Testis (tissue), 3 donors: ENCODE data around the gene ATP5F1E. TPM values are rescaled to one million over a fixed set of nuclear protein-coding genes. Genes with fewer than 3 reads are reported as not detected.

Experiments
- DNase-seq: peaks from one replicate; pipeline ENCODE4 v3.0.0-alpha.2; 2019
- H3K27ac ChIP-seq, 2 donors: fragments of 200-600 bp; sonication (generic); one replicate each; pipeline ENCODE4 v1.5.1; 2019
- H3K27me3 ChIP-seq: fragments of 200-600 bp; sonication (generic); one replicate; pipeline ENCODE4 v1.5.1; 2019
- H3K36me3 ChIP-seq: fragments of 200-600 bp; sonication (generic); one replicate; pipeline ENCODE4 v1.5.1; 2017; ENCODE audit warnings: low read depth; ENCODE audit errors: missing control alignments
- H3K4me1 ChIP-seq: fragments of 200-600 bp; sonication (generic); one replicate; pipeline ENCODE4 v1.5.1; 2019
- H3K4me3 ChIP-seq, 2 donors: fragments of 200-600 bp; sonication (generic); one replicate each; pipeline ENCODE4 v1.5.1; 2017 to 2019
- H3K9me3 ChIP-seq: fragments of 200-600 bp; sonication (generic); one replicate; pipeline ENCODE4 v1.5.1; 2017
- CTCF ChIP-seq, 3 experiments: fragments of 450-650 bp in 2 of 3; fragments of 200-600 bp in 1 of 3; sonication (generic) in 1 of 3; IDR thresholded peaks; one replicate each; pipeline ENCODE4 v1.5.1; 2016 to 2019; ENCODE audit warnings: antibody characterized with exemption in 3 of 3, mild to moderate bottlenecking in 2 of 3, moderate library complexity in 1 of 3
- POLR2A ChIP-seq: fragments of 450-650 bp; IDR thresholded peaks from one replicate; pipeline ENCODE4 v1.6.1; 2017; ENCODE audit warnings: antibody characterized with exemption, mild to moderate bottlenecking, moderate library complexity
- WGBS, 2 donors: methylation state at CpG; one replicate each; pipeline ENCODE4 v1.1.5; 2018; 5-methylcytosine and 5-hydroxymethylcytosine counted together
- intact Hi-C: fragments of 100-400 bp; cut with DNase I; formaldehyde crosslinking; loops from one replicate; pipeline ENCODE4 v1.15.1; 2023; ENCODE audit warnings: low total_unique reads
- polyA plus RNA-seq: library from polyadenylated mRNA; stranded (reverse); fragments of 350-450 nt; fragmentation: Illumina TruSeq; extraction: RNeasy Lipid Tissue Mini Kit (QIAGEN cat#74804); gene quantifications from one replicate; pipeline ENCODE4 v1.2.3, GENCODE V29; 2014; ENCODE audit warnings: low read depth, low replicate concordance; ENCODE audit not compliant: insufficient read depth
- total RNA-seq, 2 donors: library from RNA; depleted of rRNA; stranded (reverse); fragments of >200 nt; gene quantifications; one replicate each; pipeline ENCODE4 v1.2.3, GENCODE V29; 2016

ATP5F1E gene
- total and polyA plus RNA-seq, 3 donors from 2014 or later = 24.6 to 76.0 (median 25.5) TPM

- Histone ChIP-seq H3K9me3 (no peaks in the 10 kb centered on the region), H3K27ac (no peak overlapping the region), H3K36me3 (no peaks in the 10 kb centered on the region), H3K27me3 (no peaks in the 10 kb centered on the region), H3K4me3 (no peak overlapping the region), H3K4me1 (no peaks in the 10 kb centered on the region)
- 37 to 43% methylated on average over 2 of the region's 2 CpGs for WGBS, 2 donors
- no peak for TF ChIP-seq CTCF (IDR thresholded peaks at IDR 0.05)
- no peak for TF ChIP-seq POLR2A
- no peak for DNase-seq
- intact Hi-C loops = no loop called here
Observed at GRCh38 chr20:59069026-59069425, 36.9 kb upstream of the ATP5F1E start.

GRCh38 chr20:59068534-59068933 lies 36.4 kb upstream of the ATP5F1E start:
- H3K4me1 ChIP-seq = no peaks in the 10 kb centered on the region
- TF ChIP-seq CTCF (IDR thresholded peaks at IDR 0.05) (no peak), POLR2A (no peak)
- no peak overlapping the region for H3K27ac ChIP-seq
- DNase-seq = no peak
- H3K27me3 ChIP-seq = no peaks in the 10 kb centered on the region
- H3K36me3 ChIP-seq = no peaks in the 10 kb centered on the region
- no peaks in the 10 kb centered on the region for H3K9me3 ChIP-seq
- WGBS, 2 donors = 77 to 78% methylated on average over 4 of the region's 4 CpGs
- intact Hi-C loops = no loop called here
- no peak overlapping the region for H3K4me3 ChIP-seq

- no peaks in the 10 kb centered on the region for H3K36me3 ChIP-seq
- H3K4me3 ChIP-seq = no peak overlapping the region
- H3K4me1 ChIP-seq = no peaks in the 10 kb centered on the region
- TF ChIP-seq POLR2A = no peak
- TF ChIP-seq CTCF (IDR thresholded peaks at IDR 0.05) = no peak
- H3K9me3 ChIP-seq = no peaks in the 10 kb centered on the region
- no peaks in the 10 kb centered on the region for H3K27me3 ChIP-seq
- H3K27ac ChIP-seq = no peak overlapping the region
- WGBS, 2 donors = 51 to 64% methylated on average over 4 of the region's 4 CpGs
- intact Hi-C loops = no loop called here
- DNase-seq = no peak
Observed at GRCh38 chr20:59064214-59064722, 32.1 kb upstream of the ATP5F1E start.

- intact Hi-C loops = no loop called here
- no peak for DNase-seq
- TF ChIP-seq CTCF (IDR thresholded peaks at IDR 0.05) (no peak), POLR2A (no peak)
- Histone ChIP-seq H3K36me3 (no peaks in the 10 kb centered on the region), H3K27ac (no peak overlapping the region), H3K27me3 (no peaks in the 10 kb centered on the region), H3K4me1 (no peaks in the 10 kb centered on the region), H3K4me3 (no peak overlapping the region), H3K9me3 (no peaks in the 10 kb centered on the region)
- 40% methylated on average over 22 of the region's 22 CpGs for WGBS, 2 donors
Observed at GRCh38 chr20:59063358-59064213, 31.5 kb upstream of the ATP5F1E start.
